ENCODE data around the gene PSMA1.
"Not testable (repeated sequence)": the region's sequence is repeated elsewhere in the genome, so short reads cannot be mapped to it uniquely, and the experiment has no call there.

PSMA1 gene

DNA sequence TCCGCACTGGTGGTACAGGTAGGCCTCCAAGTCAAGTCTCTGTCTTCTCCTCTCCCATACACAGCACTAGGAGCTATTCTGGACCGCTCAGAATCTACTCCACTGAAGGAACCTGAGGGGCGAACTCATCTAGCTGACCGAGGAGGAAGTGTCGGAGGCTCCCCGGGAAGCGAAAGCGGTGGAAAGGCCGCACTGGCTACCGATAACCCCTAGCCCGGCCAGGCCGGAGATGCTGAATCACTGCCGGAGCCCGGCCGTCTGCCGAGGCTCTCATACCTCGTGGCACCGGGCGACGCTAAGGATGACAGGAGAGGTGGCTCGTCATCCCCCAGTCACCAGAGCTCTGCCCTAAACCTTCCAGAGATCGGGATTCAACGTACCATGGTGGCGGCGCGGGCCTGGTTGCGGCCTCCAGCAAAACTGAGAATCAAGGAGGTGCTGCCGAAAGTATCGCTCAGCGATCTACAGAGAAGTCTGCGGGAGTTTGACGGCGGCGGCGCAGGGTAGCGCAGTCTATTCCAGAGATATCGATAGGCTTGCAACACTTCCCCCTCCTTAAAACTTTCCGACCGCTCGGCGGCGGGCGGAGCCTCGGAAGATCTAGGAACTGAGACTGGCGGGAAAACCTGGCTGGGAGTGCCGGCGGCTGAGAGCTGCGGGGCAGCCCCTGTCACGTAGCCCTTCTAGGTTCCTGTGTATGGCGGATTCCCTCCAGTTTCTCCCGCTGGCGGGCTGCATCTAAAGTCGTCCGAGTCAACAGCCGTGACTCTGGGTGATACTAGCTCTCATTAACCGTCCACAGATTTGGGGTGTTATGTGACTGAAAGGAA is at the start of gene PSMA1:
Gene PSMA1 (minus strand): TSS at position 470 of the 830 bp plus-strand sequence. CDS start 87 bp downstream, at position 383.
- peak; percentile 93 for DNase-seq (ENCODE audit: low spot score)

DNA sequence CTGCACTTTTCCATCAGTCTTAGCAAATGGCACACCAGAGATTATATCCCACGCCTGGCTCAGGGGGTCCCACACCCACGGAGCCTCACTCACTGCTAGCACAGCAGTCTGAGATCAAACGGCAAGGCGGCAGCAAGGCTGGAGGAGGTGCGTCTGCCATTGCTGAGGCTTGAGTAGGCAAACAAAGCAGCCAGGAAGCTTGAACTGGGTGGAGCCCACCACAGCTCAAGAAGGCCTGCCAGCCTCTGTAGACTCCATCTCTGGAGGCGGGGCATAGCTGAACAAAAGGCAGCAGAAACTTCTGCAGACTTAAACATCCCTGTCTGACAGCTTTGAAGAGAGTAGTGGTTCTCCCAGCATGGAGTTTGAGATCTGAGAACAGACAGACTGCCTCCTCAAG is 49.3 kb upstream of the PSMA1 start:
- DNase-seq (ENCODE audit: low spot score): not testable (repeated sequence)

DNA sequence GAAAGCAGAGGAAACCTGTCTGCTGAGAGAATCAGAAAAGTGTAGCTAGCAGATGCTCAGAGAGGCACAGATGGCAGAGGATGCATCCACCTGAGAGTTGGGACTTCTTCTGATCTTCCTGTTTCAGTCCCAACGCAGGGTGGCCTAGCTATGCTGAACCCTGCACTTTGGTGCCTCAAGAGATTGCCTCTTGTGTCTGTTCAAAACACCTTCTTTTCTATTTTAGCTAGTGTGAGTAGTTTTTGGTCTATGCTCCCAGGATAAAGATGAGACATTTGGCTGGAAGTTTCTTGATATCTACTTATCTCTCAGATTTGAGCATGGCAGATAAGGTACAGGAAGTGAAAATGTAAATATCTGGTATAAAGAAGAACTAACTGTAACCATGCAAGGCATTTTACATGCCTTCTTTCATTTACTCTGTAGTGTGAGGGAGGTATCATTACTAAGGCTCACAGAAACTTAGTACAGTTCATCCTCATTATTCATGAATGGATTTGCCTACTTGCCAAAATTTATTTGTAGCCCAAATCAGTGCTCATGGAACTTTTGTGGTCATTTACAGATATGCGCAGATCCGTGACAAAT is 47.0 kb upstream of the PSMA1 start:
- DNase-seq (ENCODE audit: low spot score): no peak

DNA sequence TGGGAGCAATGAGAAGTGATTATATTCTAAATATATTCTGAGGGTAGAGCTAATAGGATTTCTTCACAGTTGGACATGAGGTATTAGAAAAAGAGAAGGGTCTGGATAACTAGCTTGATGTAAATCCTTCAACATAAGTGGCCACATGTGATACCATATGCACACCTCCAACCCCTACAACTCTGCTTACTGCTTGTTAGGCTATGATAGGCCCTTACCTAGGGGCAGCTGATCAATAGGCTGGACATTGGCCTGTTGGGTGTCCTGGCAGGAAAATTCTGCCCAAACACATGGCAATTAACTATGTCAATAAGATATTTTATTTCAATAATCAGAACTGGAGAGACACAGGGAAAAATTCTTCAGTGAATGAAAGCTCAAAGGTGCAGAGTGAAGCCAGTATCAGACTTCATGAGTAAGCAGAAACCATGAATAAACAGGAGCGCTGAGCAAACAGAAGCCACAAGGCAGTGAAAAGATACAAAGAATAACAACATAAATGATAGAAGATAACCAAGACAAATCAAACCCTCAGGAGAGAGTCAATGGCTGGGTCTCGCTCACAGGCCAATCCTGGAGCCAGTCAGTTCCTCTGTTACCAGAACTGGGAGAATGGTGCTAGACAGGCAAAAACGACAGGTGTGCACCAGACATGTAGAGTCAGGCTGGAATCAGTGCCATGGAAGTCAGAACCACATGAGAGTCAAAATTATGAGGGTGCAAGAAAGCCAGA is 46.3 kb upstream of the PSMA1 start:
- no peak for DNase-seq (ENCODE audit: low spot score)

GRCh38 chr11:14565845-14566244 is 45.7 kb upstream of the PSMA1 start:
- DNase-seq (ENCODE audit: low spot score): no peak

DNA sequence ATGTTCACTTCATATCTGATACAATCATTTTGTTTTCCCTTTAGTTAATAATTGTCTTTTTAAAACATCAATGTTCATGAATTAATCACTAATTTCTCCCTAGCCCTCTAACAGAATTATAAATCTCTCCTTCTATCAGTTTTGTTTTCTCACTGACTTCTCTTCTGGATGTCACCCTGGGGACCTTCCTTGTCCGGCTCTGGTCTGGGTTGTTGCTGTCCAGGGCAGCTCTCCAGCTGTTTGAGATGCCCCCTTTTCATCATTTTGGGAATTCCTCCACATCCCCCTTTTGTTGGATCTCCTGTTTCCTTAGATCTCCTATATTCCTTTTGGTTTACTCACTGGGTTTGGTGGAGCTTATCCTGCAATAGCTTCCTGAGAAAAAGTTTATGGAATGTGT is 35.6 kb upstream of the PSMA1 start:
- no peak for DNase-seq (ENCODE audit: low spot score)

GRCh38 chr11:14554959-14555358 is 34.8 kb upstream of the PSMA1 start:
- no peak for DNase-seq (ENCODE audit: low spot score)

DNA sequence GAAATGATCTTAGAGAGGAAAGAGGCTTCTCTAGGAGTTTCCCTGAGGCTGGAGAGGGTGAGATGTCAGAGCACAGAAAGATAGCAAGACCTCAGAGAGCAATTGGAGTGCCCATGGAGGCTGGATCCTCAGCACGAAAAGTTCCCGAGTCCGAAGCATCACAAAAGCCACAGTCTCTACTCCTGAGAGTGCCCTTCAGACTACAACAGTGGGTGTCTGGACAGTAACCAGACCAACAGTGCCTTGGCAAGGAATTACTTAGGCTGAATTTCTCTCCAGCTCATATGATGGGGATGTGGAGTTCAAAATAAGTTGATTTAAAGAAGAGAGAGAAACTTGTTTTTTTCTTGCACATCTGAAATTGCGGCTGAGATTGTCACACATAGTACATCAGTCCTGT is 31.9 kb upstream of the PSMA1 start:
- DNase-seq (ENCODE audit: low spot score): no peak

GRCh38 chr11:14551380-14551779 is 31.2 kb upstream of the PSMA1 start:
- no peak for DNase-seq (ENCODE audit: low spot score)

- DNase-seq (ENCODE audit: low spot score): no peak
These were observed 29.7 kb upstream of the PSMA1 start for GRCh38 chr11:14549891-14550290.

DNA sequence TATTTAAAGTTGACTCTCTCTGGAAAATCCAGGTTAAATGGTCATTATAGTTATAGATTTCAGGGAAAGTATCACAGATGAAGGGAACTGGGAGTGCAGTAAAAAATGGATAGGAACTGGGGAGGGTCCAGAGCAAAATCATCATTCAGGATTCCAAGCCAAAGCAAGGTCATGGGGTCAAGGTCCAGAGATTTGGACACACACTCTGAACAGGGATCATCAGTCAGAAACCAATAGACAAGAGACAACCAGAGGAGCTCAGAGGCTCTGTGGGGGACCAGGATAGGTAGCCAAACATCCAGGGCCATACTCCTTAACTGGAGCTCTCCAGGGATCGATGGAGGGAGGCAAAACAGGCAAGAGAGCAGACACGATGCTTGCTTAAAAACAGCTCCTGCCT is 27.3 kb upstream of the PSMA1 start:
- DNase-seq (ENCODE audit: low spot score): no peak

DNA sequence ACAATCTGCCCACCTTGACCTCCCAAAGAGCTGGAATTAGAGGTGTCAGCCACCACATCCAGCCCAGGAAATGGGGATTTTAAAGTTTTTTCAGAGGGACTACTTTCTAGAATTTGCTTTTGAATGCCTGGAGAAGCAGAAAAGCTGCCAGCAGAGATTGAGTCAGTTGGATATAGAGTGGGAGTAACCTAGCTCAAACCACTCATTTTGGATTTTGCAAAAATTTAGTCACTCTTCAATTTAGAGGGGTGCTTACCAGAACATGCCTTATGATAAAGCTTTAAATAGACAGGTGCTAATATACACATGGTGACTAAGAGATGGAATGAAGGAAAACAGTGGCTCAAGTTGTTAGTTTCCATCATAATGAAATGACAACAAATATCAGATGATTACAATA is 26.5 kb upstream of the PSMA1 start:
- DNase-seq (ENCODE audit: low spot score): peak; percentile 65

DNA sequence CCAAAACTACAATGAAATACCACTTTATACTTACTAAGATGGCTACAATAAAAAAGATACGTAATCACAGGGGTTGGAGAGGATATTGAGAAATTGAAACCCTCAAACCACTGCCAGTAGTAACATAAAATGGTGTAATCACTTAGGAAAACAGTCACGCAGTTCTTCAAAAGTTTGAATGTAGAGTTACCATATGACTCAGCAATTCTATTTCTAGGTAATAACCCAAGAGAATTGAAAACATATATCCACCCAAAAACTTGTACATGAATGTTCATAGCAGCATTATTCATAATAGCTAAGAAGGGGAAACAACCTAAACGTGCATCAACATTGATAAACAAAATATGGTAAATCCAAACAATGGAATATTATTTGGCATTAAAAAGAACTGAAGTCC is 24.4 kb upstream of the PSMA1 start:
- DNase-seq (ENCODE audit: low spot score): no peak

DNA sequence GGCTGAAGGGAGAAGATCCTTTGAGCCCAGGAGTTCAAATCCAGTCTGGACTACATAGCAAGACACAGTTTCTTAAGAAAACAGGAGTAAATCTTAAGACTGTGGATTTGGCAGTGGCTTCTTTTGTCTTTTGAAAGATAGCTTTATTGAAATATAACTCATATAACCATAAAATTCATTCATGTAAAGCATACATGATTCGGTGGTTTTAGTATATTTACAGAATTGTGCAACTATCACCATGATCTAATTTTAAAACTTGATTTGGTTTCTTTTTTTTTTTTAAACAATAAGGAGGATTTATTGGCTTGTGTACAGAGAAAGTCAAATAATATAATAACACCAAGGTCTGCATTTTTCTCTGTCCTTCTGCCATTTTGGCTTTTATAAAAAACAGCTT is 23.1 kb upstream of the PSMA1 start:
- DNase-seq (ENCODE audit: low spot score): no peak

GRCh38 chr11:14542324-14542723 is 22.1 kb upstream of the PSMA1 start:
- no peak for DNase-seq (ENCODE audit: low spot score)

- DNase-seq (ENCODE audit: low spot score): no peak
These were observed 21.2 kb upstream of the PSMA1 start for GRCh38 chr11:14541192-14541947.

DNA sequence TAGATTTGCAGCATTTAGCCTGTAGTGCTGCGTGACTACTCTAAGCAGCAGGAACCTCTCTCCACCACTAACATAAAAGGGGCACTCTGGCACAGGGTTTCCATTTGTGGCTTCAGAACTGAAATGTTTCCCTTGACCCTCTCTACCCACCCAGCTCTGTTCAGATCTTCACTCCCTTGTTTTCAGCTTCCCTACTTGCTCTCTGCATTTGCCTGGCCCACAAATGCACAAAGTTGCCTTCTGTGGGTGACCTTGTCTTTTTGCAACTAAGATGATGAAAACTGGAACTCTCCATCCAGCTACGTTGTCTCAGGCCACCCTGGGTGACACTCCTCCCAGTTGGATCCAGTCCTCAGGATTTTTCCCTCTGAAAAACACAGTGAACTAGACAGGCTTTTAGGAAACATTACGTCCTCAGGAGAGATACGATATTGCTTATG is 19.8 kb upstream of the PSMA1 start:
- DNase-seq (ENCODE audit: low spot score): no peak

DNA sequence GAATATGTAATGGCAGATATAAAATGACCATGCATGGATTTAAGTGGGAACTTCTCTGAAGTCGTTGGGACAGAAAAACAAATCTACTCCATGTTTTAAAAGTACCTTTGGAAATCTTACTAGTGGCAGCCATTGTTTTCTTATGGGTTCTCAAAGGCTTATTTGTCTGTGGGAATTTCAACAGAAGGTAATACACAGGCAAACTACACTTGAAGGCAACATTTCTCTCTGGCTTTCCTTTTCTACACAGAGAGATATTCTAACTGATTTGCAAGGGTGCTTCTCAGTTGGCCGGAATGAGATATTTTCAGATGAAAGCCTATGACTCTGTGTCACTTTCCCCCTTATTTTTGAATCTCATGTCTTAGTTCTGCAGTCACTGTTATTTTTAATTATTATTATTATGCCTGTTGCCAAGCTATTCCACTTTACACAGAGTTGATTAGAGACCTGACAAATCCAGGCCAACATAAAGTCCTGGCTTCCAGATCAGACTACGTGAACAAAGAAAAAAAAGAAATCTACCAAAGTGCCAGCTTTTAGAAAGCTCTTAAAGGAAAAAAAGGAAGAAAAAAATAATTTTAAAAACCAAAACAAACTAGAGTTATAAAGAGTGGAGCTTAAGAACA is 18.9 kb upstream of the PSMA1 start:
- no peak for DNase-seq (ENCODE audit: low spot score)

DNA sequence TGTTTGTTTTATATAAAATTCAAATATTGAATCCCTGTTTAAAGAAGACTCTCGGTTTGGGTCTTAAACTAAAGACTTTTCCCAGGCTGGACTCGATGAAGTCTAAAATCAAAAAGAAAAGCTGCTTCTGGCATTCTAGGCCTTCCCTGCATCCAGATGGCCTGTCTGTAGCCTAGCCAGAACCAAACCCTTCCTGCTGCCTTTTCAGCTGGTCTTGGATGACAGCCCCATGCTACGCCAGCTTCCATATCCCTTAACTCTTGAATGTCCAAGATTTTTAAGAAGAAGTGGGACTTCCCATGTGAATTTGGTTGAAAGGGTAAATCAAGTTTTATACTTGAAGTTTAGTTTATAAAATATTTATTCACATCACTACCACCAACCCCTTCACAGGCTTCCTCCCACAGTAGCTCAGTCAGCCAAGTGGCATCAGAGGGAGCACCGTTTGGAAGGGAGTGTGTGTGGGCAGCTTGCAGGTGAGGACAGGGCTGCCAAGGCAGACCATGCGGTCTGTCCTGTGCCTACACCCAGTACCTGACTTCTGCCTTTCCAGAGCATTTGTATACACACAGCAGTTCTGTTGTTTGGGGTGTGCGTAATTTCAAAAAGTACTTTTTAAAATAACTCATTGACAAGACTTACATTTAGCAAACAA is 18.2 kb upstream of the PSMA1 start:
- DNase-seq (ENCODE audit: low spot score): no peak

DNA sequence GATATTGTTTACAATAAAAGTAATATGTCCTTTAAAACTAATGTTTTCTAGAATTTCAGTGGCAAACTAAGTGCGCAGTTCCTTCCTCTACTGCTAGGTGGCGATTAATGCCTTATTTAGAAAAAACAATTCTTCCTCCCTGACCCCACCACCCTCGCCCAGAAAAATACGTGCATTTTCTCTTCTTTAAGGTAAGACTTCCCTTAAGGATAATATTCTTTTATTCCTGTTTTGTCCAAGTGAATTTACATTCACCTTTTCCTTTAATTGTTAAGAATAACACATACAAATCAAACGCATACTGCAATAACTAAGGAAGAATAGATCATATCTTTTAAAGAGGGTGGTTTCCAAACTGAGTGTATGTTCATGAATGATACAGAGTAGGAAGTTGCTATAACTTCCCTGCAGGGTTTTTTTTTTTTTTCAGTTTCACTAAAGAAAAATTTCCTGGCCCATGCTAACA is 17.0 kb upstream of the PSMA1 start:
- DNase-seq (ENCODE audit: low spot score): no peak

GRCh38 chr11:14535166-14535565 is 15.0 kb upstream of the PSMA1 start:
- not testable (repeated sequence) for DNase-seq (ENCODE audit: low spot score)

Measured in putamen (tissue), 1 donor.